CD4-positive, alpha-beta T cell (primary cell): ENCODE measurements around the gene HIVEP3. TPM values are rescaled to one million over a fixed set of nuclear protein-coding genes. Genes with fewer than 3 reads are reported as not detected.

Experiments
- ATAC-seq: fragments of 200-7000 bp; cut with Tn5 transposase; one replicate; pipeline ENCODE4 v1.10.0; 2022; ENCODE audit warnings: mild to moderate bottlenecking; ENCODE audit not compliant: poor library complexity
- CTCF ChIA-PET: fragments of 350-600 bp; sonication (Branson Sonifier 250); formaldehyde crosslinking; loops from one replicate; lab custom pipeline; 2021; ENCODE audit warnings: antibody characterized with exemption, inconsistent platforms; lab: Charles Lee
- POLR2A ChIA-PET: fragments of 350-600 bp; sonication (Branson Sonifier 250); formaldehyde crosslinking; loops from one replicate; lab custom pipeline; 2021; ENCODE audit warnings: antibody characterized with exemption, inconsistent platforms; lab: Charles Lee
- DNase-seq, 14 experiments: peaks; one replicate each; pipeline ENCODE4 v3.0.0-alpha.2; 2013 to 2020; ENCODE audit warnings: mixed read lengths in 2 of 14
- H3K27ac ChIP-seq, 2 donors: one replicate each; pipeline versions ENCODE4 v1.5.1 to v1.7.0; 2013; ENCODE audit warnings: low read length in 2 of 2, low read depth in 1 of 2, mild to moderate bottlenecking in 1 of 2
- H3K27me3 ChIP-seq, 2 experiments: 1 replicate in 1 of 2; 2 replicates in 1 of 2; pipeline versions ENCODE4 v1.6.1 to v1.7.0; 2013; ENCODE audit warnings: low read length in 2 of 2, control low read depth in 1 of 2, mild to moderate bottlenecking in 1 of 2, moderate library complexity in 1 of 2; ENCODE audit not compliant: insufficient read depth in 2 of 2, control insufficient read depth in 1 of 2
- H3K36me3 ChIP-seq: one replicate; pipeline ENCODE4 v1.6.1; 2013; ENCODE audit warnings: low read length, control low read depth; ENCODE audit not compliant: insufficient read depth
- H3K4me1 ChIP-seq: one replicate; pipeline ENCODE4 v1.6.1; 2013; ENCODE audit warnings: low read length, control low read depth; ENCODE audit not compliant: insufficient read depth
- H3K4me3 ChIP-seq: one replicate; pipeline ENCODE4 v1.5.1; 2013; ENCODE audit warnings: mild to moderate bottlenecking, low read length, moderate library complexity
- H3K9me3 ChIP-seq, 2 experiments: 1 replicate in 1 of 2; 2 replicates in 1 of 2; pipeline versions ENCODE4 v1.6.1 to v1.7.0; 2013; ENCODE audit warnings: low read length in 2 of 2, mild to moderate bottlenecking in 2 of 2, control low read depth in 1 of 2, moderate library complexity in 1 of 2; ENCODE audit not compliant: control insufficient read depth in 1 of 2, insufficient read depth in 1 of 2
- H3K27ac Mint-ChIP-seq: one replicate; pipeline ENCODE4 v1.8.0; 2020; ENCODE audit warnings: mixed read lengths
- H3K27me3 Mint-ChIP-seq: one replicate; pipeline ENCODE4 v1.8.0; 2021; ENCODE audit warnings: mixed read lengths
- H3K36me3 Mint-ChIP-seq: one replicate; pipeline ENCODE4 v1.8.0; 2021; ENCODE audit warnings: low read depth, mixed read lengths
- H3K4me1 Mint-ChIP-seq: one replicate; pipeline ENCODE4 v1.8.0; 2021; ENCODE audit warnings: low read depth, mixed read lengths
- H3K4me3 Mint-ChIP-seq: one replicate; pipeline ENCODE4 v1.8.0; 2020; ENCODE audit warnings: mild to moderate bottlenecking, mixed read lengths
- H3K9me3 Mint-ChIP-seq: one replicate; pipeline ENCODE4 v1.8.0; 2020; ENCODE audit warnings: mixed read lengths
- intact Hi-C, 2 experiments: fragments of 100-400 bp; cut with DNase I in 1 of 2; cut with micrococcal nuclease in 1 of 2; formaldehyde crosslinking; loops; one replicate each; pipeline versions ENCODE4 v1.15.1 to v1.9.0; 2023 to 2025; cut with DNase I, micrococcal nuclease
- total RNA-seq, 174 experiments: library from RNA in 2 of 174; stranded (reverse) in 2 of 174; gene quantifications; one replicate each; pipeline ENCODE4 v1.2.3 and lab custom pipeline; 2021 to 2026
- TF ChIP-seq, protein P1 (sequence below): fragments of 200-600 bp; IDR thresholded peaks from one replicate; pipeline ENCODE4 v1.8.0; 2022; ENCODE audit warnings: antibody characterized with exemption, mild to moderate bottlenecking

The HIVEP3 gene
- total RNA-seq, 2 experiments from 2014 or later = 5.1 to 5.4 TPM

DNA sequence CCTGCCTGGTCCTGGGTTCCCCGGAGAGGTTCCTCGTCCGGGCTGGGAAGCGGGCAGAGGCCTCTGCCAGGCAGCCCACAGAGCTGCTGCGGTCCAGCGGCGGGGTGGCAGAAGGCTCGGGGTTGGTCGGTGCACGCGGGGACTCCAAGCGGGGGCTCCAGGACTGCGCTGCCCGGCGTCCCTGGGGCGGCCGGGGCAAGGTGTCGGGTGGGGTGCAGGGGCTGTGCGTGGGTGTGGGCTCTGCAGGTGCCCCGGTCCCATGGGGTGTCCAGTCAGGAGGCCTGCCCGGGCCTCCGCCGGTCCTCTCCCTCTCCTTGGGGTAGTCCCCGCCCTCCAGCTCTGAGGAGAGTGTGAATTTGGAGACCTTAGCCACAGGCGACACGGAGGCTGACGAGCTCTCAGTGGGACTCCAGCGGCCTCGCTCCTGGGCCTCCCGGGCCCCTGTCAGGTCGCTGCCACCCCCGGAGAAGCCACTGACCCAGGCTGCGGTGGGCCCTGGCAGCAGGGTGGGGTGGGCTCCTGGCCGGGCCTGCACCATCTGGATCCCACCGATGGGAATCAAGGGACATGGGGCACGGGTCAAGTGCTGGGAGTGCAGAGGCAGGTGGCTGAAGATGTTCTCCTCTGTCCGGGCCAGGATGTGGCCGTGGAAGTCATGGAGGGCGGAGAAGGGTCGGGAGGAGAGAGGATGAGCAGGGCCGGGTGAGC lies 408.0 kb downstream of the HIVEP3 start:
- intact Hi-C loops = no loop called here
- Histone ChIP-seq H3K27me3 (no peaks in the 10 kb centered on the region), H3K36me3 (peaks cover 4% of the 10 kb centered on the region), H3K27ac (no peak overlapping the region), H3K4me3 (no peak overlapping the region), H3K9me3 (no peaks in the 10 kb centered on the region), H3K4me1 (no peaks in the 10 kb centered on the region)
- ATAC-seq (no peak), DNase-seq (no peak)
- POLR2A ChIA-PET = no interaction called here
- CTCF ChIA-PET = no interaction called here
- no peaks in the 10 kb centered on the region for H3K9me3 Mint-ChIP-seq
- H3K4me3 Mint-ChIP-seq = no peak overlapping the region
- no peaks in the 10 kb centered on the region for H3K4me1 Mint-ChIP-seq
- no peaks in the 10 kb centered on the region for H3K27me3 Mint-ChIP-seq
- H3K36me3 Mint-ChIP-seq = peaks cover 5% of the 10 kb centered on the region
- no peak overlapping the region for H3K27ac Mint-ChIP-seq
- TF ChIP-seq, protein P1, sequence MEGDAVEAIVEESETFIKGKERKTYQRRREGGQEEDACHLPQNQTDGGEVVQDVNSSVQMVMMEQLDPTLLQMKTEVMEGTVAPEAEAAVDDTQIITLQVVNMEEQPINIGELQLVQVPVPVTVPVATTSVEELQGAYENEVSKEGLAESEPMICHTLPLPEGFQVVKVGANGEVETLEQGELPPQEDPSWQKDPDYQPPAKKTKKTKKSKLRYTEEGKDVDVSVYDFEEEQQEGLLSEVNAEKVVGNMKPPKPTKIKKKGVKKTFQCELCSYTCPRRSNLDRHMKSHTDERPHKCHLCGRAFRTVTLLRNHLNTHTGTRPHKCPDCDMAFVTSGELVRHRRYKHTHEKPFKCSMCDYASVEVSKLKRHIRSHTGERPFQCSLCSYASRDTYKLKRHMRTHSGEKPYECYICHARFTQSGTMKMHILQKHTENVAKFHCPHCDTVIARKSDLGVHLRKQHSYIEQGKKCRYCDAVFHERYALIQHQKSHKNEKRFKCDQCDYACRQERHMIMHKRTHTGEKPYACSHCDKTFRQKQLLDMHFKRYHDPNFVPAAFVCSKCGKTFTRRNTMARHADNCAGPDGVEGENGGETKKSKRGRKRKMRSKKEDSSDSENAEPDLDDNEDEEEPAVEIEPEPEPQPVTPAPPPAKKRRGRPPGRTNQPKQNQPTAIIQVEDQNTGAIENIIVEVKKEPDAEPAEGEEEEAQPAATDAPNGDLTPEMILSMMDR = no peak

DNA sequence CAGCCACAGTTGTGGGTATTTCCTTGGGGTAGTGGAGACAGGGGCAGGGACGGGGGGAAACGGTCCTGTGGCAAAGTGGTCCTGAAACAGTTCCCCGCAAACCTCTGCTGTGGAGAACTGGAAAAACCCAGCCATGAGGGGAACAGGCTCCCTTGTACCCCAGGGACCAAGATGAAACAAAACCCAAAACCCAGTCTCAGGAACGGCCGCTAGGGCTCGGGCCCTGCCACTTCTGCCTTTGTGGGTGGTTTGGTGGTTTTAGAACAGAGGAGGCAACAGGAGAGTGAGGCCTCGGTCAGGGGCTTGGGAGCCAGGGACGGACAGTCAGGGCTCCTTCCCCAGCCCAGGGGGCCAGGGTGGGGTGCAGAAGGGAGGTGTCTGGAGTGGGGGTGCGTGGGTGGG lies 409.5 kb downstream of the HIVEP3 start:
- H3K4me1 Mint-ChIP-seq = peaks cover 7% of the 10 kb centered on the region
- Histone ChIP-seq H3K36me3 (peaks cover 4% of the 10 kb centered on the region), H3K27ac (no peak overlapping the region), H3K4me3 (no peak overlapping the region), H3K9me3 (no peaks in the 10 kb centered on the region), H3K4me1 (no peaks in the 10 kb centered on the region), H3K27me3 (no peaks in the 10 kb centered on the region)
- ATAC-seq (no peak), DNase-seq (no peak)
- no peaks in the 10 kb centered on the region for H3K9me3 Mint-ChIP-seq
- ChIA-PET CTCF (no interaction called here), POLR2A (no interaction called here)
- no peaks in the 10 kb centered on the region for H3K27me3 Mint-ChIP-seq
- intact Hi-C loops = no loop called here
- H3K27ac Mint-ChIP-seq = no peak overlapping the region
- H3K36me3 Mint-ChIP-seq = peaks cover 5% of the 10 kb centered on the region
- H3K4me3 Mint-ChIP-seq = no peak overlapping the region
- TF ChIP-seq, protein P1 = no peak

DNA sequence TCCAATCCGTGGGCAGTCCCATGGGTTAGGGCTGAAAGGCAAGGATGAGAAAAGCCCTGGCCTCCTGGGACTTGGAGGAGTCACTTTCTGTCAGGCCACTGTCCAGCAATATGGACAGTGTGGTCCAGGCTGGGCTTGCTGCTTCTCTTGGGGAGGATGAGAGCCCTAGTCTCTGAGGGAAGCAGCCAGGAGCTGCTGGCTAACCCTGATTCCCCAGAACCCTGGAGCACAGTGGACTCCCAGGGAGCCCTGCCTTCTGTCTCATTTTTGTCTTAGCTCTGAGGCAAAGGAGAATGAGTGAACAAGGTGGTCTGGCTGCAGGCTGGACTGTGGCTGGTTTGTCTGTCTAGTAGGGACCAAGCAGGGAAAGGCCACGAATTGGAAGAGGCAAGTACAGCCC lies 410.4 kb downstream of the HIVEP3 start:
- Mint-ChIP-seq H3K27ac (no peak overlapping the region), H3K27me3 (no peaks in the 10 kb centered on the region), H3K9me3 (no peaks in the 10 kb centered on the region), H3K36me3 (peaks cover 5% of the 10 kb centered on the region), H3K4me1 (peaks cover 10% of the 10 kb centered on the region), H3K4me3 (no peak overlapping the region)
- ChIA-PET CTCF (no interaction called here), POLR2A (no interaction called here)
- H3K27me3 ChIP-seq = no peaks in the 10 kb centered on the region
- ATAC-seq = no peak
- peaks cover 4% of the 10 kb centered on the region for H3K36me3 ChIP-seq
- no peaks in the 10 kb centered on the region for H3K9me3 ChIP-seq
- no peaks in the 10 kb centered on the region for H3K4me1 ChIP-seq
- intact Hi-C loops = no loop called here
- no peak overlapping the region for H3K4me3 ChIP-seq
- H3K27ac ChIP-seq = no peak overlapping the region
- DNase-seq = no peak
- TF ChIP-seq, protein P1 = no peak
